HEK293 (cell line): ENCODE results near the gene ROS1.

Experiments used
- BCL11B ChIP-seq: fragments of 450-650 bp; formaldehyde crosslinking; IDR thresholded peaks from 2 replicates; pipeline ENCODE4 v1.5.1; 2016; ENCODE audit warnings: low read depth, missing biosample characterization, missing genetic modification characterization
- GLIS2 ChIP-seq: fragments of 450-650 bp; formaldehyde crosslinking; IDR thresholded peaks from 2 replicates; pipeline ENCODE4 v1.5.1; 2016; ENCODE audit warnings: missing biosample characterization, missing genetic modification characterization
- HOXA7 ChIP-seq: sonication (generic); formaldehyde crosslinking; IDR thresholded peaks from 2 replicates; pipeline ENCODE4 v1.8.1; 2022; ENCODE audit warnings: missing genetic modification reagents, borderline replicate concordance
- HOXD13 ChIP-seq: sonication (generic); formaldehyde crosslinking; IDR thresholded peaks from 2 replicates; pipeline ENCODE4 v1.8.0; 2022; ENCODE audit warnings: missing genetic modification reagents, borderline replicate concordance
- IKZF3 ChIP-seq: fragments of 450-650 bp; IDR thresholded peaks from 2 replicates; pipeline ENCODE4 v1.5.0; 2018; ENCODE audit warnings: missing biosample characterization, mild to moderate bottlenecking, missing genetic modification characterization, moderate library complexity
- KLF16 ChIP-seq: fragments of 450-650 bp; formaldehyde crosslinking; IDR thresholded peaks from 2 replicates; pipeline ENCODE4 v1.5.1; 2017; ENCODE audit warnings: missing biosample characterization, missing genetic modification characterization
- SP2 ChIP-seq: fragments of 450-650 bp; formaldehyde crosslinking; IDR thresholded peaks from 2 replicates; pipeline ENCODE4 v1.5.1; 2016; ENCODE audit warnings: missing biosample characterization, missing genetic modification characterization
- SP3 ChIP-seq: fragments of 450-650 bp; formaldehyde crosslinking; IDR thresholded peaks from 2 replicates; pipeline ENCODE4 v1.5.1; 2016; ENCODE audit warnings: missing biosample characterization, missing genetic modification characterization
- ZBTB17 ChIP-seq: fragments of 450-650 bp; formaldehyde crosslinking; IDR thresholded peaks from 2 replicates; pipeline ENCODE4 v1.5.1; 2016; ENCODE audit warnings: missing biosample characterization, missing genetic modification characterization
- ZBTB8A ChIP-seq: fragments of 450-650 bp; formaldehyde crosslinking; IDR thresholded peaks from 2 replicates; pipeline ENCODE4 v1.5.1; 2016; ENCODE audit warnings: missing biosample characterization, missing genetic modification characterization
- ZFHX2 ChIP-seq: fragments of 450-650 bp; formaldehyde crosslinking; conservative IDR thresholded peaks from 2 replicates; pipeline ENCODE4 v1.5.1; 2016; ENCODE audit warnings: missing biosample characterization, missing genetic modification characterization
- ZNF146 ChIP-seq: fragments of 450-650 bp; formaldehyde crosslinking; IDR thresholded peaks from 2 replicates; pipeline ENCODE4 v1.5.1; 2016; ENCODE audit warnings: missing biosample characterization, missing genetic modification characterization
- ZNF16 ChIP-seq: fragments of 450-650 bp; formaldehyde crosslinking; IDR thresholded peaks from 2 replicates; pipeline ENCODE4 v1.5.1; 2016; ENCODE audit warnings: low read depth, missing biosample characterization, missing genetic modification characterization
- ZNF239 ChIP-seq: fragments of 450-650 bp; formaldehyde crosslinking; IDR thresholded peaks from 2 replicates; pipeline ENCODE4 v1.5.1; 2016; ENCODE audit warnings: missing biosample characterization, missing genetic modification characterization
- ZNF266 ChIP-seq: fragments of 450-650 bp; formaldehyde crosslinking; IDR thresholded peaks from 2 replicates; pipeline ENCODE4 v1.5.1; 2016; ENCODE audit warnings: missing biosample characterization, missing genetic modification characterization, low read depth
- ZNF335 ChIP-seq: fragments of 450-650 bp; formaldehyde crosslinking; conservative IDR thresholded peaks from 2 replicates; pipeline ENCODE4 v1.5.1; 2016; ENCODE audit warnings: missing biosample characterization, missing genetic modification characterization
- ZNF341 ChIP-seq: fragments of 450-650 bp; formaldehyde crosslinking; IDR thresholded peaks from 2 replicates; pipeline ENCODE4; 2016; ENCODE audit warnings: low read depth, missing biosample characterization, missing genetic modification characterization
- ZNF561 ChIP-seq: fragments of 450-650 bp; IDR thresholded peaks from 2 replicates; pipeline ENCODE4 v1.5.1; 2018; ENCODE audit warnings: missing biosample characterization, missing genetic modification characterization, borderline replicate concordance
- ZNF596 ChIP-seq: fragments of 450-650 bp; IDR thresholded peaks from 2 replicates; pipeline ENCODE4 v1.5.0; 2018; ENCODE audit warnings: missing biosample characterization, mild to moderate bottlenecking, missing genetic modification characterization, moderate library complexity
- ZNF629 ChIP-seq: fragments of 450-650 bp; formaldehyde crosslinking; IDR thresholded peaks from 2 replicates; pipeline ENCODE4 v1.5.1; 2017; ENCODE audit warnings: missing biosample characterization, missing genetic modification characterization
- ZNF654 ChIP-seq: fragments of 450-650 bp; formaldehyde crosslinking; IDR thresholded peaks from 2 replicates; pipeline ENCODE4 v1.5.1; 2016; ENCODE audit warnings: low read depth, missing biosample characterization, missing genetic modification characterization
- ZNF76 ChIP-seq: fragments of 450-650 bp; formaldehyde crosslinking; IDR thresholded peaks from 2 replicates; pipeline ENCODE4; 2016; ENCODE audit warnings: low read depth, missing biosample characterization, missing genetic modification characterization, borderline replicate concordance
- ZNF768 ChIP-seq: fragments of 450-650 bp; formaldehyde crosslinking; IDR thresholded peaks from 2 replicates; pipeline ENCODE4 v1.5.1; 2018; ENCODE audit warnings: missing biosample characterization, mild to moderate bottlenecking, missing genetic modification characterization
- ZSCAN30 ChIP-seq: fragments of 450-650 bp; IDR thresholded peaks from 2 replicates; pipeline ENCODE4 v1.5.1; 2018; ENCODE audit warnings: missing biosample characterization, mild to moderate bottlenecking, missing genetic modification characterization, moderate library complexity
- ZXDB ChIP-seq: fragments of 450-650 bp; formaldehyde crosslinking; IDR thresholded peaks from 2 replicates; pipeline ENCODE4 v1.5.1; 2016; ENCODE audit warnings: missing biosample characterization, missing genetic modification characterization
- TF ChIP-seq, protein P1 (sequence below): IDR thresholded peaks from 2 replicates; pipeline ENCODE4 v1.6.1; 2011; ENCODE audit warnings: mild to moderate bottlenecking, low read depth, low read length, borderline replicate concordance
- TF ChIP-seq, protein P2 (sequence below): fragments of 450-650 bp; formaldehyde crosslinking; IDR thresholded peaks from 2 replicates; pipeline ENCODE4 v1.5.1; 2016; ENCODE audit warnings: missing biosample characterization, missing genetic modification characterization
- TF ChIP-seq, protein P3 (sequence below): fragments of 450-650 bp; formaldehyde crosslinking; IDR thresholded peaks from 2 replicates; pipeline ENCODE4 v1.5.1; 2016; ENCODE audit warnings: missing biosample characterization, missing genetic modification characterization
- TF ChIP-seq, protein P4 (sequence below): fragments of 450-650 bp; formaldehyde crosslinking; IDR thresholded peaks from 2 replicates; pipeline ENCODE4 v1.5.1; 2017; ENCODE audit warnings: missing biosample characterization, mild to moderate bottlenecking, missing genetic modification characterization, moderate library complexity
- TF ChIP-seq, protein P5 (sequence below): fragments of 450-650 bp; formaldehyde crosslinking; IDR thresholded peaks from 2 replicates; pipeline ENCODE4 v1.5.1; 2016; ENCODE audit warnings: missing biosample characterization, missing genetic modification characterization
- TF ChIP-seq, protein P6 (sequence below): fragments of 450-650 bp; formaldehyde crosslinking; optimal IDR thresholded peaks from 2 replicates; pipeline ENCODE3; 2016; ENCODE audit warnings: missing biosample characterization, mild to moderate bottlenecking, missing genetic modification characterization

The ROS1 gene

DNA sequence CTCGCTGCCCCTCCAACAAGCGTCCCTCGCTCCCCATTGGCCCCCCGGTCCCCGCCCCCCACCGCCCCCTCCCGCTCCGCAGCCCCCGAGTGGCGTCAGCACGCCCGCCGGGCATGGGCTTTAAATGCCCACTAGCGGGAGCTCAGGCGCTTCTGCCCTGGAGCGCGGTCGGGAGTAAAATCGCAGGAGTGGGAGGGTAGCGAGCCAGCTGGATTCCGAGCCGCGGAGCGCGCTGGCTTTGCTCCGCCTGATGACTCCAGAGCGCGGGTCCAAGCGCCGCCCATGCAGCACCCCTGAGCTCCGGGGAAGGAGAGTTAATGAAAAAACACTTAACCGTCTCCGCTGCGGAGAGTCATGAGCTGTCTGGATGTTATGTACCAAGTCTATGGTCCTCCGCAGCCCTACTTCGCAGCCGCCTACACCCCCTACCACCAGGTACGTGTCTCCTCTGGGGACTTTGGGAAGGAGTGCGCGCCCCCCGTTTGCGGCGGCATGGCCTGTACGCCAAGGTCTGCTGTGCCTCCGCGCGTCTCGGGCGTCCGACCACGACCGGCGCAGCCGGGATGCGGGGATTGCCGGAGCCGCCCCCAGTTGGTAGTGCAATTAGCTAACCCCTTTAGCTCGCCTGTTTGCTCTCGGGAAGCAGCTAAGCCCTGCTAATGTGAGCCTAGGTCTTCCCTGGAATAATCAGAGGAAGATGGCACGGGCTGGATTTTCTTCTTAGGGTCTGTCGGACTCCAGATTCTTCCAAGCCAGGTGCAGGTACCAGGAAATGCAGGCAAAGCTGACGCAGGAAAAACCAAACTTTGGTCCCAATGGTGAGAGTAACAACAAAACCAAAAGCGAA is 160.1 kb downstream of the ROS1 start, which contains the start of gene VGLL2 (continued):
- TF ChIP-seq HOXA7 (CRISPR knock-in tag) (no peak), ZBTB17 (tag by site-specific recombination) (peak; percentile 26; the same call in 1 of the 2 replicates), SP3 (tag by site-specific recombination) (peak; percentile 33; the same call in 1 of the 2 replicates), ZNF768 (tag by site-specific recombination) (no peak), ZNF266 (tag by site-specific recombination) (no peak), GLIS2 (tag by site-specific recombination) (peak; percentile 58), ZNF16 (no peak), ZBTB8A (peak; percentile 87), ZNF629 (tag by site-specific recombination) (0 out of 2 replicates have a peak, but pooled peaks have one; percentile 10), BCL11B (no peak), ZNF596 (tag by site-specific recombination) (no peak), ZNF561 (tag by site-specific recombination) (peak; percentile 23; the same call in 1 of the 2 replicates), IKZF3 (tag by site-specific recombination) (peak; percentile 20; the same call in 1 of the 2 replicates), ZFHX2 (tag by site-specific recombination) (peak; percentile 74), ZNF239 (no peak), ZNF654 (tag by site-specific recombination) (no peak), ZNF146 (no peak), ZNF335 (tag by site-specific recombination) (peak; percentile 90), HOXD13 (CRISPR knock-in tag) (no peak), ZXDB (peak; percentile 45), KLF16 (tag by site-specific recombination) (0 out of 2 replicates have a peak, but pooled peaks have one; percentile 17), ZSCAN30 (tag by site-specific recombination) (no peak), ZNF341 (tag by site-specific recombination) (peak; percentile 68), ZNF76 (tag by site-specific recombination) (0 out of 2 replicates have a peak, but pooled peaks have one; percentile 27), SP2 (tag by site-specific recombination) (peak; percentile 15; the same call in 1 of the 2 replicates)
- TF ChIP-seq, protein P1, sequence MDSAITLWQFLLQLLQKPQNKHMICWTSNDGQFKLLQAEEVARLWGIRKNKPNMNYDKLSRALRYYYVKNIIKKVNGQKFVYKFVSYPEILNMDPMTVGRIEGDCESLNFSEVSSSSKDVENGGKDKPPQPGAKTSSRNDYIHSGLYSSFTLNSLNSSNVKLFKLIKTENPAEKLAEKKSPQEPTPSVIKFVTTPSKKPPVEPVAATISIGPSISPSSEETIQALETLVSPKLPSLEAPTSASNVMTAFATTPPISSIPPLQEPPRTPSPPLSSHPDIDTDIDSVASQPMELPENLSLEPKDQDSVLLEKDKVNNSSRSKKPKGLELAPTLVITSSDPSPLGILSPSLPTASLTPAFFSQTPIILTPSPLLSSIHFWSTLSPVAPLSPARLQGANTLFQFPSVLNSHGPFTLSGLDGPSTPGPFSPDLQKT: no peak
- TF ChIP-seq, protein P2, sequence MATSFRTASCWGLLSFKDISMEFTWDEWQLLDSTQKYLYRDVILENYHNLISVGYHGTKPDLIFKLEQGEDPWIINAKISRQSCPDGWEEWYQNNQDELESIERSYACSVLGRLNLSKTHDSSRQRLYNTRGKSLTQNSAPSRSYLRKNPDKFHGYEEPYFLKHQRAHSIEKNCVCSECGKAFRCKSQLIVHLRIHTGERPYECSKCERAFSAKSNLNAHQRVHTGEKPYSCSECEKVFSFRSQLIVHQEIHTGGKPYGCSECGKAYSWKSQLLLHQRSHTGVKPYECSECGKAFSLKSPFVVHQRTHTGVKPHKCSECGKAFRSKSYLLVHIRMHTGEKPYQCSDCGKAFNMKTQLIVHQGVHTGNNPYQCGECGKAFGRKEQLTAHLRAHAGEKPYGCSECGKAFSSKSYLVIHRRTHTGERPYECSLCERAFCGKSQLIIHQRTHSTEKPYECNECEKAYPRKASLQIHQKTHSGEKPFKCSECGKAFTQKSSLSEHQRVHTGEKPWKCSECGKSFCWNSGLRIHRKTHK (tag by site-specific recombination): no peak
- TF ChIP-seq, protein P3, sequence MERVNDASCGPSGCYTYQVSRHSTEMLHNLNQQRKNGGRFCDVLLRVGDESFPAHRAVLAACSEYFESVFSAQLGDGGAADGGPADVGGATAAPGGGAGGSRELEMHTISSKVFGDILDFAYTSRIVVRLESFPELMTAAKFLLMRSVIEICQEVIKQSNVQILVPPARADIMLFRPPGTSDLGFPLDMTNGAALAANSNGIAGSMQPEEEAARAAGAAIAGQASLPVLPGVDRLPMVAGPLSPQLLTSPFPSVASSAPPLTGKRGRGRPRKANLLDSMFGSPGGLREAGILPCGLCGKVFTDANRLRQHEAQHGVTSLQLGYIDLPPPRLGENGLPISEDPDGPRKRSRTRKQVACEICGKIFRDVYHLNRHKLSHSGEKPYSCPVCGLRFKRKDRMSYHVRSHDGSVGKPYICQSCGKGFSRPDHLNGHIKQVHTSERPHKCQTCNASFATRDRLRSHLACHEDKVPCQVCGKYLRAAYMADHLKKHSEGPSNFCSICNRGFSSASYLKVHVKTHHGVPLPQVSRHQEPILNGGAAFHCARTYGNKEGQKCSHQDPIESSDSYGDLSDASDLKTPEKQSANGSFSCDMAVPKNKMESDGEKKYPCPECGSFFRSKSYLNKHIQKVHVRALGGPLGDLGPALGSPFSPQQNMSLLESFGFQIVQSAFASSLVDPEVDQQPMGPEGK (tag by site-specific recombination): peak; percentile 49
- TF ChIP-seq, protein P4, sequence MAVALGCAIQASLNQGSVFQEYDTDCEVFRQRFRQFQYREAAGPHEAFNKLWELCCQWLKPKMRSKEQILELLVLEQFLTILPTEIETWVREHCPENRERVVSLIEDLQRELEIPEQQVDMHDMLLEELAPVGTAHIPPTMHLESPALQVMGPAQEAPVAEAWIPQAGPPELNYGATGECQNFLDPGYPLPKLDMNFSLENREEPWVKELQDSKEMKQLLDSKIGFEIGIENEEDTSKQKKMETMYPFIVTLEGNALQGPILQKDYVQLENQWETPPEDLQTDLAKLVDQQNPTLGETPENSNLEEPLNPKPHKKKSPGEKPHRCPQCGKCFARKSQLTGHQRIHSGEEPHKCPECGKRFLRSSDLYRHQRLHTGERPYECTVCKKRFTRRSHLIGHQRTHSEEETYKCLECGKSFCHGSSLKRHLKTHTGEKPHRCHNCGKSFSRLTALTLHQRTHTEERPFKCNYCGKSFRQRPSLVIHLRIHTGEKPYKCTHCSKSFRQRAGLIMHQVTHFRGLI (tag by site-specific recombination): no peak
- TF ChIP-seq, protein P5, sequence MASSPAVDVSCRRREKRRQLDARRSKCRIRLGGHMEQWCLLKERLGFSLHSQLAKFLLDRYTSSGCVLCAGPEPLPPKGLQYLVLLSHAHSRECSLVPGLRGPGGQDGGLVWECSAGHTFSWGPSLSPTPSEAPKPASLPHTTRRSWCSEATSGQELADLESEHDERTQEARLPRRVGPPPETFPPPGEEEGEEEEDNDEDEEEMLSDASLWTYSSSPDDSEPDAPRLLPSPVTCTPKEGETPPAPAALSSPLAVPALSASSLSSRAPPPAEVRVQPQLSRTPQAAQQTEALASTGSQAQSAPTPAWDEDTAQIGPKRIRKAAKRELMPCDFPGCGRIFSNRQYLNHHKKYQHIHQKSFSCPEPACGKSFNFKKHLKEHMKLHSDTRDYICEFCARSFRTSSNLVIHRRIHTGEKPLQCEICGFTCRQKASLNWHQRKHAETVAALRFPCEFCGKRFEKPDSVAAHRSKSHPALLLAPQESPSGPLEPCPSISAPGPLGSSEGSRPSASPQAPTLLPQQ (tag by site-specific recombination): 0 out of 2 replicates have a peak, but pooled peaks have one; percentile 11
- TF ChIP-seq, protein P6, sequence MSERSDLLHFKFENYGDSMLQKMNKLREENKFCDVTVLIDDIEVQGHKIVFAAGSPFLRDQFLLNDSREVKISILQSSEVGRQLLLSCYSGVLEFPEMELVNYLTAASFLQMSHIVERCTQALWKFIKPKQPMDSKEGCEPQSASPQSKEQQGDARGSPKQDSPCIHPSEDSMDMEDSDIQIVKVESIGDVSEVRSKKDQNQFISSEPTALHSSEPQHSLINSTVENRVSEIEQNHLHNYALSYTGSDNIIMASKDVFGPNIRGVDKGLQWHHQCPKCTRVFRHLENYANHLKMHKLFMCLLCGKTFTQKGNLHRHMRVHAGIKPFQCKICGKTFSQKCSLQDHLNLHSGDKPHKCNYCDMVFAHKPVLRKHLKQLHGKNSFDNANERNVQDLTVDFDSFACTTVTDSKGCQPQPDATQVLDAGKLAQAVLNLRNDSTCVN (tag by site-specific recombination): peak; percentile 94
